Keratinocyte (primary cell): ENCODE data around the gene FAF1.

ENCODE experiments used
- EZH2 ChIP-seq: IDR thresholded peaks from one replicate; pipeline ENCODE4 v1.6.1; 2012; ENCODE audit warnings: inconsistent platforms, mild to moderate bottlenecking, low read length, moderate library complexity
- TF ChIP-seq, protein P1 (sequence below), 3 experiments: IDR thresholded peaks in 1 of 3; conservative IDR thresholded peaks in 1 of 3; optimal IDR thresholded peaks in 1 of 3; 2 replicates in 2 of 3; 3 replicates in 1 of 3; pipeline versions ENCODE3 to v1.5.1; 2011; ENCODE audit warnings: low read length in 3 of 3, mild to moderate bottlenecking in 3 of 3, moderate library complexity in 2 of 3, control low read depth in 1 of 3, inconsistent platforms in 1 of 3; ENCODE audit not compliant: insufficient read depth in 2 of 3; ENCODE audit errors: extremely low read depth in 1 of 3

DNA sequence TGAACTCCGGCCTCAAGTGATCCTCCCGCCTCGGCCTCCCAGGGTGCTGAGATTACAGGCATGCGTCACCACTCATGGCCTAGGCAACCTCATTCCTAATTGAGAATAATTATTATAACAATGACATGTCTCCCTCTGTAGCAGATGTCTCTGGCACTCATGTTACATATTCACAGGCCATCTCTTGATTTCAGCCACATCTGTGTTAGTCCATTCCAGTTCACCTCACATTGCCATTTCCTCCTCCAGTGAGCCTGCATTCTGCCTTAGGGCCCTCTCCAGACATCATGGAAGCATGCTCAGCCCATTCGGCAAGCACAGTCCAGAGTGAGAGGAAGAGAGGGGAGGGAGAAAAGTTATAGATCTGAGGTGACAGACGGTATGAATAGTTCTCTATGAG lies 42.4 kb upstream of the FAF1 start:
- TF ChIP-seq, protein P1, sequence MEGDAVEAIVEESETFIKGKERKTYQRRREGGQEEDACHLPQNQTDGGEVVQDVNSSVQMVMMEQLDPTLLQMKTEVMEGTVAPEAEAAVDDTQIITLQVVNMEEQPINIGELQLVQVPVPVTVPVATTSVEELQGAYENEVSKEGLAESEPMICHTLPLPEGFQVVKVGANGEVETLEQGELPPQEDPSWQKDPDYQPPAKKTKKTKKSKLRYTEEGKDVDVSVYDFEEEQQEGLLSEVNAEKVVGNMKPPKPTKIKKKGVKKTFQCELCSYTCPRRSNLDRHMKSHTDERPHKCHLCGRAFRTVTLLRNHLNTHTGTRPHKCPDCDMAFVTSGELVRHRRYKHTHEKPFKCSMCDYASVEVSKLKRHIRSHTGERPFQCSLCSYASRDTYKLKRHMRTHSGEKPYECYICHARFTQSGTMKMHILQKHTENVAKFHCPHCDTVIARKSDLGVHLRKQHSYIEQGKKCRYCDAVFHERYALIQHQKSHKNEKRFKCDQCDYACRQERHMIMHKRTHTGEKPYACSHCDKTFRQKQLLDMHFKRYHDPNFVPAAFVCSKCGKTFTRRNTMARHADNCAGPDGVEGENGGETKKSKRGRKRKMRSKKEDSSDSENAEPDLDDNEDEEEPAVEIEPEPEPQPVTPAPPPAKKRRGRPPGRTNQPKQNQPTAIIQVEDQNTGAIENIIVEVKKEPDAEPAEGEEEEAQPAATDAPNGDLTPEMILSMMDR (optimal IDR thresholded peaks at IDR 0.05 in 1 of 3, IDR thresholded peaks at IDR 0.05 in 1 of 3, conservative IDR thresholded peaks at IDR 0.05 in 1 of 3; ENCODE audit: extremely low read depth in 1 of 3, insufficient read depth in 2 of 3, low read length in 3 of 3): no peak
- TF ChIP-seq EZH2: no peak
